Ramos (cell line): ENCODE data around the gene POU3F1.

Experiments
- in situ Hi-C: fragments of 300-500 bp; cut with MboI; formaldehyde crosslinking; loops from one replicate; pipeline ENCODE4 v1.14.3; 2022; ENCODE audit warnings: low sequenced_read_pairs; ENCODE audit not compliant: unreplicated experiment

Gene POU3F1

DNA sequence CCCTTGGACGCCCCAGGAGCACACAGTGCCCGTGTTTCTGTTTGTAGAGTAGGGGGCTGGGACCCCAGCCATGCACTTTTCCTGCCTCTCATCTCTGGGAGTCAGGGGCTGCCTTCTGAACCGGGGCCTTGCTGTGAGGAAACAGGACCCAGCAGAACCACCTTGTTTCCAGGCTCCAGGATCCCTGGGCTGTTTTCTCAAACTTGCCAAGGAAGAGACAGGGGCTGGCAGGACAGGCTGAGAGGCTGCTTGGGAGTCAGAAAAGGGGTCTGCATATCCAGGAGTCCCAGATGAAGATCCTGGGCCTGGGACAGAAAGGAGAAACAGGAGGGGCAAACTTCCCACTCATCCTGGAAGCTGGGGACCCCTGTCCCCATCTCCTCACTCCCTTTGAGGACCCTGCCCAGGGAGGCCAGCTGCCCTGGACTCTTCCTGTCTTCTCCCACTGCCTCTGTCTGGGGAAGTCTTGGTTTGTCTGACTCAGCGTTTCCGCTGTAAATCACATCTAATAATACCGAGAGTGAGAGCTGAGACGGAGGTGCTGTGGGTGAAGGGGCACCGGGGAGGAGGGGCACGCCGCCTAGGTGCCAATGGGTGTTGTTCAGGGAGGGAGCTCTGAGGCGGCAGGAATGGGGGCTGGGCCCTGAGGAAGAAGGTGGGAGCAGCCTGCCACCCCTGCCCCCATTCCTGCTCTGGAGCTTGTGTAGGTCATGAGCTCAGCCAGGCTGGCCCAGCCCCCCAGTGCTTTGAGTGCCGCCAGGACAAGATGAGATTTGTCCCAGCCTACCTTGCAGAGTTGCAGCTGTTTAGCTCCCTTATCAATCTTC lies 16.7 kb downstream of the POU3F1 start:
- in situ Hi-C loops, result no loop called here

DNA sequence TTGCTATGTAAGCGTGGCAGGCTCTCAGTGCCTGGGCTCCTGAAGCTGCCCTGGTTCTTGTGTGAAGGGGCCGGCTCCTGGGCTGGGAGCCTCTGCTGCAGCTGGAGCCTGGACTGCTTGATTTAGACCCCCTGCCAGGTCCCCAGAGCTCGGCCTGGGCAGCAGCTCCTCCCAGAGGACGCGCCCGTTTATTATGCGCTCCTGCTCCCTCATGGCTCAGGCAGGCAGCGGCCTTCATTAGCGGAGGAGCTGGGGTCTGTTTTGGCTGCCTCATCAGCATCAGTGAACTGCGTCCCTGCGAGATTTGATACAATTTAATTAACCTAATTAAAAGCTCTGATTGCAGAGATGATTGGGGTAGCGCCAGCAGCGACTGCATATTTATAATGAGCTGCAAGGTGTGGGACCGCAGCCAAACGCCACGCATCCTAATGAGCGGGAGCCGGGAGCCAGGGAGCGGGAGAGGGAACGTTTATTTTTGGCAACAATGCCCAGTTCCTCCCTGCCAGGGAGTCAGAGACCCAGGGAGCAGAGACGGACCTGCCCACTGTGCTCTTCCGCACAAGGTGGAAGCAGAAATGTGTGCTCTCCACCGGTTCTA lies 17.4 kb downstream of the POU3F1 start:
- in situ Hi-C loops, result no loop called here

GRCh38 chr1:38028671-38029070 lies 17.9 kb downstream of the POU3F1 start:
- in situ Hi-C loops, result no loop called here

DNA sequence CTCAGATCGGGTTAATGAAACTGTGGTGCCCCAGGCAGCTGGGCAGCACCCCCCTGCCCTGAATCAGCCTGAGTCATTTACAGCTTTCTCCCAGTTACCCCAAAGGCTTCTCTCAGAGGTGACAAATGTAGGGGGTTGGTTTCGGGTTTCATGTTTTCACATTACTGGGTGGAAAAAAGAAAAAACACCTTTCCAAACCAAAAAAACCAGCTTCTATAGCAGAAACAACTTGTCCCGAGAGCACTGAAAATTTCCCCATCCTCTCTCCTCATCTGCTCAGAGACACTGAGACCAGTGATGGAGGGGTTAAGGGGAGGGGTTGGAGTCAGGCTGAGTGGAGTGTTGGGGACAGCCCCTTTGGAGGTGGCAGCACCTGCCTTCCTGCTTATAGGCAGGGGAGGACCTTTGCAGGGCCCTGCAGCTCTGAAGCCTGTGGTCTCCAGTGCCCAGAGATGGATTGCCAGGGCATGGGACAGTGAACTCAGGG lies 18.4 kb downstream of the POU3F1 start:
- in situ Hi-C loops, result no loop called here

GRCh38 chr1:38027201-38028104 lies 19.1 kb downstream of the POU3F1 start:
- in situ Hi-C loops, result no loop called here

GRCh38 chr1:38026592-38027200 lies 19.9 kb downstream of the POU3F1 start:
- in situ Hi-C loops, result no loop called here

DNA sequence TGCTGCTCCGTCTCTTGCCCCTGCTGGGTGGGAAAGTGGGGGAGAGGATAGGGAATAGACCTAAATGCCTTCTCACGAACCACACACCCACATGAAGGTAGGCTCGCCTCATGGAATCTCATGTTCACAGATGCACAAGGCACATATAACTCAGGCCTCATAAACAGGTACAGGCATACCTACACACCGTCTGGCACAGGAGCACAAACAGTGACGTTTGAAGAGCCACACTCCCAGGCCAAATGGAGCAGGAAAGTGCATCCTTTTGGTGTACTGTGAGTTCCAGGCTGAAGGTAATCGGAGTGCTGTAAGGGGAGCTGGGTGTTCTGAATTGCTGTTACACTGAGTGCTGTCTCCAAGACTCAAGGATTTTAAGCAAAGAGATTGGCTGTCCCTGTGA lies 20.9 kb downstream of the POU3F1 start:
- in situ Hi-C loops, result no loop called here

- in situ Hi-C loops, result no loop called here
Observed at GRCh38 chr1:38025233-38025632, 21.4 kb downstream of the POU3F1 start.

DNA sequence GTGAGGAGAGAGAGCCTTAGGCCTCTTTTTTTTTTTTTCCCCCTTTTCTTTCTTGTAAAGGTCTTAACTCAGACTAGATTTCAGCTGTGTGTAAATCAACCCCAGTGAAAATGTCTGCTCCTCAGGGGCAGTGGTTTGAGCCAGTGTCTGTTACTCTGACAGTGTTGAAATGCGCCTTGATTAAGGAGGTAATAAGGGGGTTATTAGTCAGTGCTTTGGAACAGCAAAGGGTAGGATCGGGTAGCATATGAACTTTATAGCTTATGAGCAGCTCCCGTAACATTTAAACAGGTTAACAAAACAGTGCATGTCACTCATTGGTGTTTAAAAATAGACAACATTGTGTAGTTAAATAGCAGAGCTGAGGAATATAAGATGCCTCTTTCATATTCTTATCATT lies 23.8 kb downstream of the POU3F1 start:
- in situ Hi-C loops, result no loop called here

DNA sequence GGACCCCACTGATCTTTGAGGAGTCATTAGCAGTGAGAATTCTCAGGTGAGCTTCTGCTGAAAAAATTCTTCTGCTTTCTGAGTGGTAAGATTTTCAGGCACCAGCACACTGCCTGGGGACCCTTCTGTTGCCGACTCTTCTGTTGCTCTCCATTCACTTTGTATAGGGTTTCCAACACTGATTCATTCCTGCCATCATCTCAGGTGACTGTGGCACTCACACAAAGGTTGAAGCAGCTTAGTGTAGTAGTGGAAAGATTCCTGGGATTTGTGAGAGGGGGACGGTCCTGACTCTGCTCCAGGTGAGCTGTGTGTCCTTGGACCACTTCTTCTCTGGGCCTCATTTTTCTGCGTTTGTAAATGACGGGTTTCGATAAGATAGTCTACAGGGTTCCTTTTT lies 24.6 kb downstream of the POU3F1 start:
- in situ Hi-C loops, result no loop called here

- in situ Hi-C loops, result no loop called here
Observed at GRCh38 chr1:38020396-38020795, 26.2 kb downstream of the POU3F1 start.

DNA sequence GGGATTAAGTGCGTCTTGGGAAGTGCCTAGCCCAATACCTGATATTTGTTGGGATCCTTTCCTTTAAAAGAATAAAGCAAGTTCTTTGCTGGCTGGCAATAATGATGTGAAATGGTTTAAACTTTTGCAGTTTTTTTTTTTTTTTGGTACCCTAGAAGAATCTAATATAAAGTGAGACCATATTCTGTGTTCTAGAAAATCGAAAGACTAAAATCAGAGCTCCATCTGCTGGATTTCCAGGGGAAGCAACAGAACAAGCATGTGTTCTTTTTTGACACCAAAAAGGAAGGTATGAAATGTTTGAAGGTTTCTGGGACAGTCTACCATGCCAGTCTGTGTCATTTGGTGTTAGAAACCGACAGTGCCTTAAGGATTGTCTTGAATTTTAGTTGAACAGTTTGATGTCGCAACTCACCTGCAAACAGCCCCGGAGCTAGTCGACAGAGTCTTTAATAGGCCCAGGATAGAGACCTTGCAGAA lies 27.7 kb downstream of the POU3F1 start:
- in situ Hi-C loops, result no loop called here

DNA sequence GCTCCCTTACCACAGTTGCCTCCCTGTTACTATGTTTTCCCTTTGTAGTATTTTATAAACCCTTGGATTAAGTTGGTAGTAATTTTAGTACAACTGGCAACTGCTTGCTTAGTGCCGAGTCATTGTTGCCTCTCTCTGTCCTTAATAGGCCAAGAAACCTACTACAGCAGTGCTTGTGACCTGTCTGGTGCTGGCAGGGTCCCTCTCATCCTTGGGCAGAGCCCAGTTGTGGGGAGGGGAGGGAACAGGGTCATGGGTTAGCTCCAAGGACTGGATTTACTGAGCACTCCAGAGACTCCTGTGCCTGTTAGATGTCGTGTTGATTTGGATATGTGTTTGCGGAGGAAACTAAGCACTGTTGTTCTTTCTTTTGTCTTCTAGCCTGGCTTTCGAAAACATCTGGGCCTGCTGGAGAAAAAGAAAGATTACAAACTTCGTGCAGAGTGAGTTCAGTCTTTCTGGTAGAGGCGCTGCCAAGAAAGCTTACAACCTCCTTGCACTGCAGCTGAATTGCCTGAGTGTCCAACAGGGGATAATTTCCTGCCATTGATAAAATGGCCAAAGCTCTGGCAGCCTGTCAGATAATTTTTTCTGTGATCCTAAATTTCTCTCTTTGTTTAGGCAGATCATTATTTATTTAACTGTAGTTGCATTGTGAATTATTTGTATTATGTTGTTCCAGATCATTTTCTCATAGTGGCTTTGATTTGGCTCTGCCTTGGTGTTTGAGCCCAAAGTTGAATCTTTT lies 30.4 kb downstream of the POU3F1 start:
- in situ Hi-C loops, result no loop called here

DNA sequence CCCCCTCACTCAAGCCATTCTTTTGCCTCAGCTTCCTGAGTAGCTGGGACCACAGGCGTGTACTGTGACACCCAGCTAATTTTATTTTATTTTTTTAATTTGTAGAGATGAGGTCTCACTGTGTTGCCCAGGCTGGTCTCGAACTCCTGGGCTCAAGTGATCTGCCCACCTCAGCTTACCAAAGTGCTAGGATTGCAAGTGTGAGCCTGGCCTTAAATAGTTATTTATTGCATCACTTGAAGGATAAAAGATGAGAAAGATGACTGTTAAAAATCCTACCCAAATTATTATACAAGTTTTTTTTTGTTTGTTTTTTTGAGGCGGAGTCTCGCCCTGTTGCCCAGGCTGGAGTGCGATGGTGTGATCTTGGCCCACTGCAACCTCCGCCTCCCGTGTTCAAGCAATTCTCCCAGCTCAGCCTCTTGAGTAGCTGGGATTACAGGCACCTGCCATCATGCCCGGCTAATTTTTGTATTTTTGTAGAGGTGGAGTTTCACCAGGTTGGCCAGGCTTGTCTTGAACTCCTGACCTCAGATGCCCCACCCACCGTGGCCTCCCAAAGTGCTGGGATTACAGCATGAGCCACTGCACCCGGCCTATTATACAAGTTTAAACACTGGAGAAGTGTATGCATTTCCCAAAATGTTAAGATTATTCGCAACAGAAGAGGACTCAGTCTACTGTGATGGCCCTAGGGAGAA lies 31.7 kb downstream of the POU3F1 start:
- in situ Hi-C loops, result no loop called here

- in situ Hi-C loops, result no loop called here
Observed at GRCh38 chr1:38014171-38014570, 32.4 kb downstream of the POU3F1 start.

GRCh38 chr1:38013227-38013622 lies 33.4 kb downstream of the POU3F1 start:
- in situ Hi-C loops, result no loop called here

- in situ Hi-C loops, result no loop called here
Observed at GRCh38 chr1:38012363-38013226, 34.0 kb downstream of the POU3F1 start, which contains the start of gene UTP11. Gene UTP11, plus strand, starts transcription at chr1:38012734. Its CDS starts 69 bp downstream, at chr1:38012803.

- in situ Hi-C loops, result no loop called here
Observed at GRCh38 chr1:38009841-38010180, 36.8 kb downstream of the POU3F1 start.
